Left lung (tissue), 10 donors: Measurements from ENCODE around the gene CASK. TPM values are rescaled to one million over a fixed set of nuclear protein-coding genes. Genes with fewer than 3 reads are reported as not detected.

Experiments used
- ATAC-seq: fragments of 200-7000 bp; cut with Tn5 transposase; one replicate; pipeline ENCODE4 v1.9.1; 2020; ENCODE audit warnings: moderate library complexity
- DNase-seq, 4 donors: peaks; one replicate each; pipeline ENCODE4 v3.0.0-alpha.2; 2013 to 2020
- H3K27ac ChIP-seq, 2 donors: fragments of 200-600 bp; sonication (generic) in 1 of 2; one replicate each; pipeline versions ENCODE4 v1.5.0 to v1.8.0; 2020 to 2021
- H3K27me3 ChIP-seq, 2 donors: fragments of 200-600 bp; sonication (generic) in 1 of 2; one replicate each; pipeline versions ENCODE4 v1.5.0 to v1.8.0; 2020 to 2021
- H3K36me3 ChIP-seq, 2 donors: fragments of 200-600 bp; sonication (generic) in 1 of 2; one replicate each; pipeline versions ENCODE4 v1.5.0 to v1.8.0; 2020 to 2021
- H3K4me1 ChIP-seq, 2 donors: fragments of 200-600 bp; one replicate each; pipeline ENCODE4 v1.8.0; 2021
- H3K4me3 ChIP-seq, 2 donors: fragments of 200-600 bp; sonication (generic) in 1 of 2; one replicate each; pipeline versions ENCODE4 v1.5.0 to v1.8.0; 2020 to 2021; ENCODE audit warnings: mild to moderate bottlenecking in 1 of 2
- H3K9me3 ChIP-seq, 2 donors: fragments of 200-600 bp; sonication (generic) in 1 of 2; one replicate each; pipeline versions ENCODE4 v1.5.0 to v1.8.0; 2020 to 2021
- intact Hi-C, 2 donors: fragments of 100-400 bp; cut with DNase I; formaldehyde crosslinking; loops; one replicate each; pipeline versions ENCODE4 v1.11.2 to v1.14.2; 2022
- polyA plus RNA-seq, 6 donors: library from polyadenylated mRNA; unstranded; fragments of 120-200 nt; gene quantifications; one replicate each; pipeline ENCODE4 v1.2.1, GENCODE V29; 2013; ENCODE audit not compliant: insufficient read length in 6 of 6
- total RNA-seq, 2 donors: library from RNA; stranded (reverse); fragmentation: NEBNext Ultra II Directional; extraction: Animal tissue kit (Norgen Biotek cat#: 25700); gene quantifications; one replicate each; pipeline ENCODE4 v1.2.1, GENCODE V29; 2021
- TF ChIP-seq, protein P1 (sequence below), 2 donors: fragments of 200-600 bp; sonication (generic) in 1 of 2; IDR thresholded peaks; one replicate each; pipeline versions ENCODE4 v1.5.0 to v1.8.0; 2021; ENCODE audit warnings: antibody characterized with exemption in 2 of 2
- donor health status: DM: no; HTN: yes; CAD: no.
- donor health status: DM: no; HTN: no; CAD: no.

CASK gene
- total and polyA plus RNA-seq, 8 donors = 48.2 to 70.7 (median 56.9) TPM

DNA sequence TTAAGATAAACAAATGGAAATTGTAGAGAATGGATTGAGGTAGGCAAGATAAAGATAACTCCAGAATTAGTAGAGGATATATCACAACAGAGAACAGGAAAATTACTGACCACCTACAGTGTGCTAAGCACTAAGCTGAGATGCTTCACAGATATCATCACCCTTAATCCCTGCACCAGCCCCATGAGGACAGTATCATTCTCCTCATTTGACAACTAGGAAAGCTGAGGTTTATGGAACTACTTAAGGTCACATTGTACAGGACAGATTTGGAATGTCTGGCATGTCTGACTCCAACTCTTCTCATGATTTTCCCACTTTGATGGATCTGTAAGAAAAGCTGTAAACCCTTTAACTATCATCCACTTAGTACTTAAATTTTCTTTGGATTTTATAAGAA lies 95.5 kb downstream of the CASK start:
- intact Hi-C loops = no loop called here
- Histone ChIP-seq H3K4me3 (no peak overlapping the region), H3K27ac (no peak overlapping the region), H3K36me3 (no peaks in the 10 kb centered on the region), H3K27me3 (no peaks in the 10 kb centered on the region), H3K9me3 (no peaks in the 10 kb centered on the region), H3K4me1 (no peaks in the 10 kb centered on the region)
- DNase-seq = no peak
- no peak for ATAC-seq
- TF ChIP-seq, protein P1, sequence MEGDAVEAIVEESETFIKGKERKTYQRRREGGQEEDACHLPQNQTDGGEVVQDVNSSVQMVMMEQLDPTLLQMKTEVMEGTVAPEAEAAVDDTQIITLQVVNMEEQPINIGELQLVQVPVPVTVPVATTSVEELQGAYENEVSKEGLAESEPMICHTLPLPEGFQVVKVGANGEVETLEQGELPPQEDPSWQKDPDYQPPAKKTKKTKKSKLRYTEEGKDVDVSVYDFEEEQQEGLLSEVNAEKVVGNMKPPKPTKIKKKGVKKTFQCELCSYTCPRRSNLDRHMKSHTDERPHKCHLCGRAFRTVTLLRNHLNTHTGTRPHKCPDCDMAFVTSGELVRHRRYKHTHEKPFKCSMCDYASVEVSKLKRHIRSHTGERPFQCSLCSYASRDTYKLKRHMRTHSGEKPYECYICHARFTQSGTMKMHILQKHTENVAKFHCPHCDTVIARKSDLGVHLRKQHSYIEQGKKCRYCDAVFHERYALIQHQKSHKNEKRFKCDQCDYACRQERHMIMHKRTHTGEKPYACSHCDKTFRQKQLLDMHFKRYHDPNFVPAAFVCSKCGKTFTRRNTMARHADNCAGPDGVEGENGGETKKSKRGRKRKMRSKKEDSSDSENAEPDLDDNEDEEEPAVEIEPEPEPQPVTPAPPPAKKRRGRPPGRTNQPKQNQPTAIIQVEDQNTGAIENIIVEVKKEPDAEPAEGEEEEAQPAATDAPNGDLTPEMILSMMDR (IDR thresholded peaks at IDR 0.05) = no peak

DNA sequence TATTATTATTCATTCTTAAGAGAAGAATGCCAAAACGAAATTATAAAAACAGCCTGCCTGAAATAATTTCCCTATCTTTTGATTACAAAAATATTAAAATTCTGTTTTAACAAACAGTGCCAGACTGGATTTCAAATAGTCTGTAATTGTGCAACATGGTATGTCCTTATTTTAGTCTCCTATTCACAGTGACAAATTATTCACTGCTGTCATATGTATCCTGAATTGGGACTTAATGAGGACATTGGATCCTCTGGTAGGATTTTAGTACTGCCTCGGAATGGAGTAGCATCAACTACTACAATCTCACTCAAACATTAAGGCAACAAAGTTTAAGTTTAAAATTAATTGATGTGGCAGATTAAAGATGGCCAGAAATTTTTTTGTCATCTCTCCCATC lies 97.6 kb downstream of the CASK start:
- DNase-seq (no peak), ATAC-seq (no peak)
- Histone ChIP-seq H3K27me3 (no peaks in the 10 kb centered on the region), H3K9me3 (no peaks in the 10 kb centered on the region), H3K4me3 (no peak overlapping the region), H3K4me1 (no peaks in the 10 kb centered on the region), H3K36me3 (no peaks in the 10 kb centered on the region), H3K27ac (no peak overlapping the region)
- intact Hi-C loops = no loop called here
- TF ChIP-seq, protein P1 (IDR thresholded peaks at IDR 0.05) = no peak

DNA sequence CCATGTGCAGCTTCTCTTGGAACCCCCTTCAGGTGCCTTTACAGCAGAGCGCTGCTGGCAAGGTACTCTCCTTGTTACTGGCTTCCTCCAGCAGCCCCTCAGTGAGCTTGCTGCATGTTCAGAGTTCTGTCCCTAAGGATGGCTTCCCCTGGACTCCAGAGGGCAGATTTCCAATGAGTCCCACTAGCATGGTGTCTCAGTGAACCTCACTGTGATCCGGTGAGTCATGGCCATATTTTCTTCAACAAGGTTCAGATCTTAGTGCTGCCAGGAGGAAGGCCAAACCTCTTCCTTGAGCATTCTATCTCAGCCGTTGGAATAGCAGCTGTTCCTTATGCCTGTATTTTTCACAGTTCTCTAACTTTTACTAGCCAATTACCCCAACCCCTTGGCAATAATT lies 98.8 kb downstream of the CASK start:
- no peak for DNase-seq
- Histone ChIP-seq H3K27me3 (no peaks in the 10 kb centered on the region), H3K9me3 (no peaks in the 10 kb centered on the region), H3K27ac (no peak overlapping the region), H3K4me1 (no peaks in the 10 kb centered on the region), H3K4me3 (no peak overlapping the region), H3K36me3 (no peaks in the 10 kb centered on the region)
- no peak for ATAC-seq
- TF ChIP-seq, protein P1 (IDR thresholded peaks at IDR 0.05) = no peak
- intact Hi-C loops = no loop called here

DNA sequence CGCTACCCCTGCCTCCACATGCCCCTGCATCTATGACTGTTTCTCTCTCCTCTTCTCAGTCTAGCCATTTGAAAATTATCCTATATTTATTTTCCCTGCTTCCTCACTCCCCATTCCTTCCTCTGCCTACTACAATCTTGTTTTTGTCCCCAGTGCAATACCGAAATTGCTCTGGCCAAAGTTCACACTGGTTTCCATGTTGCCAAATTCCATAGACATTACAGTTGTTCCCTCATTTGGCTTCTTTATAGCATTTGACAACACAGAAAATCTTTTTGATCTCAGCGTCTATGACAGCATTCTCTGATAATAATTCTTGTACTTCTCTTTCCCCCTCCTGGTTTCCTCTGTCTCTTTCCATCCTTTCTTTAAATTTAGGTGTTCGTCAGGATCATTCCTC lies 100.0 kb downstream of the CASK start:
- no peaks in the 10 kb centered on the region for H3K27me3 ChIP-seq
- H3K4me3 ChIP-seq = no peak overlapping the region
- intact Hi-C loops = no loop called here
- TF ChIP-seq, protein P1 (IDR thresholded peaks at IDR 0.05) = no peak
- H3K36me3 ChIP-seq = no peaks in the 10 kb centered on the region
- H3K27ac ChIP-seq = no peak overlapping the region
- no peak for DNase-seq
- no peak for ATAC-seq
- H3K4me1 ChIP-seq = no peaks in the 10 kb centered on the region
- no peaks in the 10 kb centered on the region for H3K9me3 ChIP-seq

DNA sequence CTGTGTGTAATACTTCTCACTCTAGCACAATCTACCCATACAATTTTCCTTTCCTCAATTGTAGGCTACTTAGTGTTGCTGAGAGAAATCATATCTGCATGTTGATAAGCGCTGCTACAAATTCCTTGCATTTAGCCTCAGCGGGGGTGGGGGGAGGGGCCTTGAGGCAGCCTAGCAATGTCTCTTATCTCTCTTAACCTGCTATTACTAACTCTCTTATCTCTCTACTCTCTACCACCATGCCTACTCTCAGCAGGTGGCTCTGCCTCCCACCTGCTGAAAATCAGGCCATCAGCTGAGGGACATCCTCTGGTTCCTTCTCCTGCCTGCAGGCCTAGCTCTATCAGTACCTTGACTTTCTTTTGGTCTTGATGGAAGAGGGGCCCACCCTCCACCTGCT lies 100.5 kb downstream of the CASK start:
- intact Hi-C loops = no loop called here
- Histone ChIP-seq H3K9me3 (no peaks in the 10 kb centered on the region), H3K4me3 (no peak overlapping the region), H3K27ac (no peak overlapping the region), H3K4me1 (no peaks in the 10 kb centered on the region), H3K36me3 (no peaks in the 10 kb centered on the region), H3K27me3 (no peaks in the 10 kb centered on the region)
- DNase-seq = no peak
- TF ChIP-seq, protein P1 (IDR thresholded peaks at IDR 0.05) = no peak
- no peak for ATAC-seq
